ENCODE results near the gene NUCB2.

Gene NUCB2

GRCh38 chr11:17343907-17344306 is 67.4 kb downstream of the NUCB2 start:
- no peak overlapping the region for H3K27ac ChIP-seq
- TF ChIP-seq ZFX (IDR thresholded peaks at IDR 0.05) = no peak
- no peak for TF ChIP-seq CTCF (conservative IDR thresholded peaks at IDR 0.05)

GRCh38 chr11:17347676-17348075 is 71.1 kb downstream of the NUCB2 start:
- H3K27ac ChIP-seq = no peak overlapping the region
- TF ChIP-seq CTCF (conservative IDR thresholded peaks at IDR 0.05) (no peak), ZFX (IDR thresholded peaks at IDR 0.05) (no peak)

GRCh38 chr11:17350455-17351171 is 74.1 kb downstream of the NUCB2 start:
- no peak overlapping the region for H3K27ac ChIP-seq
- TF ChIP-seq CTCF (conservative IDR thresholded peaks at IDR 0.05) = no peak
- no peak for TF ChIP-seq ZFX (IDR thresholded peaks at IDR 0.05)

- no peak overlapping the region; the same call in 1 of the 2 replicates for H3K27ac ChIP-seq
- TF ChIP-seq CTCF (conservative IDR thresholded peaks at IDR 0.05) (no peak; the same call in 1 of the 2 replicates), ZFX (IDR thresholded peaks at IDR 0.05) (no peak)
Observed at GRCh38 chr11:17351172-17351509, 74.6 kb downstream of the NUCB2 start.

- peak within 1 kb of the TSS; percentile 79 for H3K27ac ChIP-seq
- no peak for TF ChIP-seq ZFX (IDR thresholded peaks at IDR 0.05)
- no peak; the same call in 1 of the 2 replicates for TF ChIP-seq CTCF (conservative IDR thresholded peaks at IDR 0.05)
Observed at GRCh38 chr11:17351510-17352176, 75.1 kb downstream of the NUCB2 start, which contains the start of gene NCR3LG1. Gene NCR3LG1, plus strand, starts transcription at chr11:17351800. Its CDS starts 170 bp downstream, at chr11:17351970.

GRCh38 chr11:17352950-17353820 is 76.6 kb downstream of the NUCB2 start:
- TF ChIP-seq CTCF (conservative IDR thresholded peaks at IDR 0.05) (no peak), ZFX (IDR thresholded peaks at IDR 0.05) (no peak)
- peak overlapping the region; percentile 79 for H3K27ac ChIP-seq

All from C4-2B (cell line).